Activated CD8-positive, alpha-beta memory T cell treated with anti-CD3 and anti-CD28 coated beads, Interleukin-2, amount 50 U/mL, for 4 hours (primary cell): Measurements from ENCODE around the gene TREML4.
A peak's percentile ranks its signal among the peaks of the same experiment; 100 is the strongest.

Source experiments
- DNase-seq: peaks from one replicate; pipeline ENCODE4 v3.0.0-alpha.2; 2020

The TREML4 gene

DNA sequence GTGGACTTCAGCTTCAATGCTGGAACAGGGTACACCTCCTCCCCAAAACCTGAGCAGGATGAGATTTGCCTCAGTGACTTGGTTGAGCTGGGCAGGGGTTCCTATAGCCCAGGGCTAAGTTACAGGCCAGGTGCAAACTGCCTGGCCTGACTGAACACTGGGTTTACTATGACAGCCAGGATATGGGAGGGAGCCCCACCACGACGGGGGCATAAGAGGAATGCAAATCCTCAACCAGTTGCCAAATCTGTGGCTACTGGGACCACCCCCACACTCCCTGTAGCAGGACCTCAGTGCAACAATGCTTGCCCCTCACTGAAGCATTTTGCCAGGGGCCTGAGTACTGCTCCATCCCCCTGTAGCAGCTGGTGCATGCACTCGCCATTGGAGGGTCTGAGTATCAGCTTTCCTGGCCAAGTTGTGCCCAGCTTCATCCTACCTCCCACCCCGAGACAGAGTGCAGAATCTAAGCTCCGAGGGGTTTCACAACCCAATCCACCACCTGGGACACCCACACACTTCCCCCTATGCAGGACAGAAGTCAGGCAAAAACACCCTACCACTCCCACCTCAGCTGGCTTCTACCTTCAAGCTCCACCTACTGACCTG, 27.6 kb downstream of the TREML4 start:
- no peak for DNase-seq

DNA sequence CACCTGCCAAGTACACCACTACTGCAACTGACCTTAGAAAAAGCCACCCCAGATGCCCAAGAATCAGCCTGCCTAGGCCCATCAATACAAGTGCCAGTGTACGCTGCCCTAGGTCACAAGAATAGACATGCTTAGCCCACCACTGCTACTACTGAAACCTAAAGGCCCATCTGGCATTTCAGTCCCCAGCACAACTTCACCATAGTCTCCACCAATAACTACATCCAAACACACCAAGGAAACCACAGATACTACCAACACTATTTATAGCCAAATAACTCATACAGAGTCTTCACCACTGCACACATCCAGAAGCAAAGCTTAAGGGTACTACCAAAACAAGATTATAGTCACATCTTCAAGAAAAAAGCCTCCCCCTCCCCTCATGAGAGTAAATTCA, 28.2 kb downstream of the TREML4 start:
- DNase-seq, result no peak

DNA sequence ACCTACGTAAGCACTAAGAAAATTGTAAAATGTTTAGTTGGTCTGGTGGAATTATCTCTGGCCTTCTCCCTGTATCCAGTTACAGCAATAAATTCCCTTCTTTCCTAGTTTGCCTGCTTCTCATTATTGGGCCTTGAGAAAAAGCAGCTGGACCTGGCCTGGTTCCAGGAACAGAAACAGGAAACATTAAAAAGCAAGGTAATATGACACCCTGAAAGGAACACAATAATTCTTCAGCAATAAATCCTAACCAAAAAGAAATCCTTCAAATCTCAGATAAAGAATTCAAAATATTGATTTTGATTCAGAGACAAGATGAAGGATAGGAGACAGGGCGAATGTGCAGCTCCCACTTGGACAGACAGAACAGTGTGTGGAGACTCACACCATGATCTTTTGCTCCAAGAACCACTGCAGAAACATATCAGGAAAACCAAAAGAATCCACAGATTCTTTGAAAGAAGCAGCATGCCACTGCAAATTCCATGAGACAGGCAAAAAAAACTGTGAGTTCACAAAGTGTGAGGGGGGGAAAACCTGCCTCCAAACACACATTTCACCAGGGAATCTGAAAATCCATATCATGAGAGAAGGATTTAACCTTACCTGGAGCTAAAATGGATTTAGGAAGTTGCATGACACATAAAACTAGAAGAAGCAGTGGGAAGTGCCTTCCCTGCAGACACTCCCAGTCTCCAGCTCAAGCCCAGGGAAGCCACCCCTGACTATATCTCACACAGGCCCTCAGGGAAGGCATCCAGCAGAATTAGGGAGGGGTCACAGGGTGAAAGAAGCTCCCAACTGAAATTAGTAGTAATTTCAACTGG, 29.4 kb downstream of the TREML4 start:
- DNase-seq, result no peak

DNA sequence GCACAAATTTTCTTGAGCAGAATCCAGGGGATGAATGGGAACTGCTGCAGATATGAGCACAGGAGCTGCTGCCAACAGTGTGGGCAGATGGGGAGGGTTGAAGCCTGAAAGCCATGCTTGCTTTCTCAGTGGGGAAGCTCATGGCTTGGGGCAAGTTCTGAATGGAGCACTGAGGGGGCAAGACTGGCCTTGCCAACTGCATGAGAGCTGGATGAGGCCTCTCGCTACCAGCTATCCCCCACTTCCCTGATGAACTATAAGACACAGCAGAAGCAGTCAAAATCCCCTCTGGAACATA, 30.0 kb downstream of the TREML4 start:
- DNase-seq, result no peak

DNA sequence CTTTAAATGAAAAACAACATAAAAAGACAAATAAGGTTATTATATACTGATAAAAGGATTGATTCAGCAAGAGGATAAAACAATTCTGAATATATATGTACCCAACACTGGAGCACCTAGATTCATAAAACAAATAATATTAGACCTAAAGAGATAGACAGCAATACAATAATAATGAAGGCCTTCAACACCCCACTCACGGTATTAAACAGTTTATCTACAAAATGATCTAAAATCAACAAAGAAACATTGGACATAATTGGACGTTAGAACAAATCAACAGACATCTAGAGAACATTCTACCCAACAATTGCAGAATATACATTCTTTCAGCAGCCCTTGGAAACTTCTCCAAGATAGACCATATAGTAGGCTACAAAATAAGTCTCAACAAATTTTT, 34.3 kb downstream of the TREML4 start:
- DNase-seq, result no peak

DNA sequence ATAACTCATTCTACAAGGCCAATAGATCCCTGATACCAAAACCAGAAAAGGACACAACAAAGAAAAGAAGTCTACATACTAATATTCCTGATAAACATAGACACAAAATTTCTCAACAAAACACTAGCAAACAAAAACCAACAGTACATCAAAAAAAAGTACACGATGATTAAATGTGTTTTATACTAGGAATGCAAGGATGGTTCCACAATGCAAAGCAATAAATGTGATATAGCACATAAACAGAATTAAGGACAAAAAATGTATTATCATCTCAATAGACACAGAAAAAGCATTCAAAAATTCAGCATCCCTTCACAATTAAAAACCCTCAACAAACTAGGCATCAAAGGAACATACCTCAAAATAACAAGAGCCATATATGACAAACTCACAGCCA, 35.1 kb downstream of the TREML4 start:
- DNase-seq, result no peak

DNA sequence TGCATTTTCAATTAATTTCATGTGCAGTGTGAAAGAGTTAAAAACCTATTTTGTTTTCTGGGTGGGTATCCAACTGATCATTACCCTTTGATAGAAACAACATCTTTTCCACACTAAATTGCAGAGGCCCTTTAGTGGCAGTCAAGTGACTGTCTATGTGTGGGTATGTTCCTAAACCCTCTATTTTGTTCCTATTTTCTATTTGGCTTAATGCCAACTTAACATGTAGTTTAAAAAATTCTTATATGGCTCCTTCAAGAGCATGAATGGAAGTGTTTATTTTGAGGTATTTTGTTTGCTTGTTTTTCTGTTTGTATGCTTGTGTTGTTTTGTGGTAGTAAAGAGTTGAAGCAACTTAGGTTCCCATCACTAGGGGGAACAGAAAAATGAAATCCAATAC, 38.4 kb downstream of the TREML4 start:
- DNase-seq, result no peak

DNA sequence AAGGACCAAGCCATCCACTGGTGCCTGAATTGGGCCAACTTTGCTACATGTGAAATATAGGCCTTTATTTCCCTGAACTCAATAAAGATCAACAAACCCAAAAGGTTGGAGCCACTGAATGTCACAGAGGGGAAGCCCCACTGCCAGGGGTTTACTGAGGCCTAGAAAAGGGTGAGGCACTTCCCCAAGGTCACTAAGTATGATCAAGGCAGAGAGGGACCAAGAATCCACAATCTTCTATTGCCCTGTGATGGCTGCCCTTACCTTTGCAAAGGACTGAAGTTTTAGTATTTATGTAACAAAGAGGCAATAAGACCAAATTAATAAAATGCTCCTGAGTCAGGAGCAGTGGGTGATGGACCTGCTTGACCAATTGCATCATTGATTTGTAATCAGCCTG, 40.3 kb downstream of the TREML4 start:
- DNase-seq, result no peak

DNA sequence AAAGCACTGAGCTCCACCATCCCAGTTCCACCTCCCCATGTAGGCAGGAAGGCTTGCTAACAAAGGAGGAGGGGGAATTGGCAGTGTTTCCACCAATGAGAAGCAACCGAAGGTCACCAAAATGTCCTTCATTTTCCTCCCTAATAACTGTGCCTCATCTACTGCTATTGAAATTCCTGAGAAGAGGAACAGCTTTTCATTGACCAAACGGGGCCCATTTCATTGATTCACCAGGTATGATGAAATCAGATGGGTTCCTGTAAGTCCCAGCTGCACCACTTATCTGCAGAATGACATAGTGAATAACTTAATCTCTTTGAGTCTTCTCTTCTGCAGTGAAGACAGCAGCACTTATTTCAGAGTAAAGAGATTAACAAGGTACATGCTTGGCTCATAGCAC, 41.0 kb downstream of the TREML4 start:
- no peak for DNase-seq

DNA sequence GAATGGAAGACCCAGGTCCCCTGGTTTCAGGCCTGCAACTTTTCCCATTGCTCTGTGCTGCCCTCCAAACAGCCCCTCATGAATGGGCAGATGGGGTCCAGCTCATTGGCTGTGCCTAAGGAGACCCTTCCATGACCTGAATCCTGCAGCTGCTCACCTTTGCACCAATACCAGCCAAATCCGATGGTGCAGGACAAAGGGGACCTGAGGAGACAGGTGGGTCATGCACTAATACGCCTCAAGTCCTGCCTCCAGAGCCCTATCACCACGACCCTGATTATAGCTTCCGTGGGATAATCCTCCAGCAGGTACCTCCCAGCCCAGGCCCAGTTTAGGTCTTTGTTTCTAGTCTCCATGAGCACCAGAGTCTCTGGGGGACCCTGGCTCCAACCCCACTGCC, 41.6 kb downstream of the TREML4 start:
- DNase-seq, result no peak

DNA sequence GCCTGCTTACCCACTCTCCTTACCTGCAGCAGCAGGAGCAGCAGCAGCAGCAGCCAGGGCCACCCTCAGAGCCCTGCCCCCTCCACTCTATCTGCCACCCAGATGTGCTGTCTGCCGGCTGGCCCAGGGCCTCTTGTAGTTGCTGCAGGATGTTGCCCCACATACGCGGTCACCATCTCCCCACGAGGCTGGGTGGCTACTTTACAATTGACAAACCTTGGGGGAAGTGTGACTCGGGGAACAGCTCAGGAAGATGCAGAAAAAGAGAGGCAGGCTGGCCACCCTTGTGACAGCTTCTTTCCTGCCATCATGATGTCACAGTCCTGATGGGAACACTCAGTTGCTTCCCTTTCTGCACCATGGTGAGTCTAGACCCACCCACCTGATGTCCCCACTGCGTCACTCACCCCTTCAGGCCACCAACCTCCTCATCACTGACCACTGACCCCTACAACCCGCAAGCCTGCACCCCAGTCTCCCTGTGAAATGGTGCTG, 43.8 kb downstream of the TREML4 start:
- no peak for DNase-seq

DNA sequence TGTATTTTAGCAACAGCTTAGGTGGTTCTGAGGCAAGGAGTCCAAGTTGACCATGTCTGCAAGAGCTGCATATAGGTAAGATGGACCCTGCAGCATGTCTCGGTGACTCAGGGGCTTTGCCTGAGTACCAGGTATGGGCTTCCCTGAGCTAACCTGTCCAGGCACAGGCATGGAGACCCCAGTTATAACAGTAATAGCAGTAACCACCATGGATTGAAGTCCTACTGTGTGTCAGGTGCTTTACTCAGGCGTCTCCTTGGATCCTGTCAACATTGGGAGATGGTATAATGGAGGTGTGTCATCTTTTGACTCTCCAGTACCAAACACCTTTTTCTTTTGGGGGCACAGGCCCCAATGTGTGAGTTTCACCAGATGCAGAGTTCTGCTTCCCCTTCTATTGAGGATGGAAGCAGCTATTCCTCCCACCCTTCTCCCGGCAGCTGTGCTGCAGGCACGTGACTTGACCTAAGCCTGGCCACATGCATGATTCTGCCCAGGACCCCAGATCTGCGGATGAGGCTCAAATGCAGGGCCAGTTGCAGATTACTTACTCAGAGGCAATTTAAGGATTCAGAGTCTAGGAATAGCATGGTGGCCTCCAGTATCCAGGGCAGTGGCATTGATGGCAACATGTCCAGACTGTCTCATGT, 44.6 kb downstream of the TREML4 start:
- no peak for DNase-seq

DNA sequence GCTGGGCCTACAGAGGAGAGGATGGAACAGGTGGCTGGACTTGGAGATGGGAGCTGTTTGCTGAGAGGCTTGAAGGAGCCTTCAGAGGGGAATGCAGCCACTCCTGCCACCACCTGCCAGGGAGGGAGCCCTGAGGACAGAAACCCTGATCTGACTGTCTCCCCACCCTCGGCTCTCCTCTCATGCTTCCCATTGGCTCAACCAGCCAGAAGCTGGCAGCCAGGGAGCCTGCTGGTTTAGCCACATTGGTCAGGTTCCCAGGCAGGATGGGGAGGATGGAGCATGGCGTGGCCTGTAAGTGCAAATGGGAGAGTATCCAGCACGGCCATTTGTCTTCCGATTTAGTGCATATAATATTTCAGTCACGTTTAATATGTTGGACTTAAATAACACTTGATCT, 45.6 kb downstream of the TREML4 start:
- no peak for DNase-seq

DNA sequence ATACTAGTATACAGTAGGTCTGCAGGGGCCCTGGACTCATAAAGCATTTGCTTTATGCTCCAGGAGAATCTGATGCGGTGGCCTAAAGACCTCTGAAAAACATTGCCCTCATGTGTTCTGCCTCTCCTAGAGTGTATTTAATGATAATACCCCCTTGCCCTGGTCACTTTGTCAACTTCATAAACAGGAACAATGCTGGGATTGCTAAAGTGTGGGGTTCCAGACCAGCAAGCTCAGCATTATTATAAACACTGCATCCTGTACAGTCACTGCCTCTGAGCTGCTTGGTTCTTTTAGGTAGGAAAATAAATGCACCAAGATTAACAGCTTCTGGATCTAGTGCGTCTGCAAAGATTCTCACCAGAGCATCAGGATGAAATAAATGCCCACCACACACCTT, 46.1 kb downstream of the TREML4 start:
- DNase-seq, result no peak

DNA sequence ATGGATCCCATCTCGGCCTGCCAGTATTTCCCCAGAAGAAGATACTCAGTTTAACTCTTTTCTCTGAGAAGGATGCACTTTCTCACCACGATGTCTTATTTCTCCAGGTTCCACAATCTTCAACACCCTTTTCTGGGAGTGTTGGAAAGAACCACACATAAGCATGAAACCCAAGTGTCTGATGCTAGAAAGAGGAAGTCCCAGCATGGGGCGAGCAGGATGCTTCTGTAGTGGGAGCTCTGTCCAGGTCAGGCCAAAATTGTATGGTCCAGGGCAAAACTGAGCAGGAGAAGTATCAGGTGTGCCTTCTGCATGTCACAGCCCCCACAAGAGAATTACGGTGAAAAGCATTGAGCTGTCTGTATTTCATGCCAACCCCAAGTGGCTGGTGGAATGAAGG, 47.3 kb downstream of the TREML4 start:
- no peak for DNase-seq

DNA sequence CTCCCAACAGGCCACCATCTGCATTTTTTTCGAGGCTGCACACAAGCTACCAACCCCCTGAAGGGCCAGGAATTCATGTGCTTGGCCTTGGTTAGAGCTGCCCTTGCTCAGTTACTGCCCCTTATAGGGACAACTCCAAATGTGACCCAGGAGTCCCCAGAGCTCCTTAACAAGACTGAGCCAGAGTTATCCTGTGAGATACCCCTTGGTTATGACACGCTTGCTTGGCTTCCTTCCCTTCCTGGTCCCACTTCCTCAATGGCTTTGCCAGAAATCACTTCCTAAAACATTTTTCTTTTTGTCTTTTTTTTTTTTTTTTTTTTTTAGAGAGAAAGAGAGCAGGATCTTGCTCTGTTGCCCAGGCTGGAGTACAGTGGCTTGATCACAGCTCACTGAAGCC, 49.5 kb downstream of the TREML4 start:
- DNase-seq, result no peak

DNA sequence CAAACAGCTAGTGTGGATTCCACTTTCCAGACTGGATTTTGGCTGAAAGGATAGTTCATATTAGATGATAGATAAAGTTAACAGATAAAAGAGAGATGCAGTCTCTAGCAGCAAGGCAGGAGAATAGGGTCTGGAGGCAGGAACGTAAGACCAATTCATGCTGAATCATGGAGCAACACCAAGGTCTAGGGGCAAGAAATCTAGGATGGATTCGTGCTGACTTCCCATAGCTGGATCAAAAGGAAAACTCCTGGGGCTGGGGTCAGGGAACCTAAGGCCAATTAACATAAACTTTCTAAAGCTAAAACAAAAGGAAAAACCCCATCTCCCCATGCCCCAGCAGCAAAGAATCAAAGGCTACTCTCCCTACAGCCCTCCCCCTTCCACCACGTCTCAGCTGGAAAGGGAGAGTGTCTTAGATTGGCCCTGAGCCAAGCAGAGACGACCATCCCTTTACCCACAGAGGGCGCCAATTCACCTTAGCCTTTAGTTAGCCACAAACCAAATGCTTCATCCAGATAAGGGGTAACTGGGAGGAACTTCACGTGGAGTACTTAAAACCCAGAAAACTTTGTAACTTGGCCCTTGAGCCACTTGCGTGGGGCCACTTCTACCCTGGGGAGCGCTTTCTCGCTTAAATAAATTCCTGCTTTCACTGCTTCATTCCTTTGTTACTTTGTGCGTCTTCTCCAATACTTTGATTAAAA, 50.7 kb downstream of the TREML4 start:
- DNase-seq, result peak; percentile 66

DNA sequence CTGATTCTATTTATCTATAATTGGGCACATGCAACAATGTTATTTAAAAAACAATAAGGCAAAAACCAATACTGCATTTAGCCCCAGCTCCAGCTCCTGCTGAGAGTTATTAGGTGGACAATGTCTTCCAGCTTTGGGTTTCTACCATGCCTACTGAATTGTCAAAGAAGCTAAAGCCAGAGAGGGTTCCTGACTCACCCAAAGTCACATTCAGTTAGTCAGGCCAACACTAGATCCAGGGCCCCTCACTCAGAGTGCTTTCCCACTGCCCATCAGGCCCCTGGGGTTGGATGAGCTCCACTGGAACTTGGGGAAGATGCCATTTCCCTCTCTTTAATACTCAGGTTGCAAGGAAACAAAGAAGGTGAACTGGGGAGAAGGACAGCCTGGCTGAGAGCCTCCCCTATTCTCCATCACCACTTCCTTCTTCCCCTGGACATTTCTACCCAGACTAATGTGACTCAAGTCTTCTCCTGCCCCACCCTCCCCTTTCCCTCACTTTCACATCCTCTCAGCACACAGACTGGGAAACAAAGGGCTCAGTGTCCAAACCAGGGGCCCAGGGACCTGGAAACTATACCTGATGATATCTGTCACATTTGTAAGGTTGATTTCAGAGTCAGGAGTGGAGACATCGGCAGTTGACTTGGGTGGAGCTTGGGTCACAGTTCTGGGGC, 52.4 kb downstream of the TREML4 start:
- no peak for DNase-seq

DNA sequence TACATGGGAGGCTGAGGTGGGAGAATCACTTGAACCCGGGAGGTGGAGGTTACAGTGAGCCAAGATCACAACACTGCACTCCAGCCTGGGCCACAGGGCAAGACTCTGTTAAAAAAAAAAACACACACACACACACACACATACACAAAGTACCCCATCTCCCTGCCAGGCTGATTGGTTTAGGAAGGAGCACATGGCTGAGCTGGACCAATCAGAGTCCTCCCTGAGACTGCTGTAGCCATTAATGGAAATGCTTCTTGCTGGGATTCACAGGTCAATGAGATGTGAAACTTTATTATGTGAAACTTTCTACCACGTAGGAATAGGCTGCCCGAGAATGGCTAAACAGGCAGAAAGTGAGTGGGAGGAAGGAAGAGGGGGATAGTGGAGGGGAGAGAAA, 55.5 kb downstream of the TREML4 start:
- no peak for DNase-seq

DNA sequence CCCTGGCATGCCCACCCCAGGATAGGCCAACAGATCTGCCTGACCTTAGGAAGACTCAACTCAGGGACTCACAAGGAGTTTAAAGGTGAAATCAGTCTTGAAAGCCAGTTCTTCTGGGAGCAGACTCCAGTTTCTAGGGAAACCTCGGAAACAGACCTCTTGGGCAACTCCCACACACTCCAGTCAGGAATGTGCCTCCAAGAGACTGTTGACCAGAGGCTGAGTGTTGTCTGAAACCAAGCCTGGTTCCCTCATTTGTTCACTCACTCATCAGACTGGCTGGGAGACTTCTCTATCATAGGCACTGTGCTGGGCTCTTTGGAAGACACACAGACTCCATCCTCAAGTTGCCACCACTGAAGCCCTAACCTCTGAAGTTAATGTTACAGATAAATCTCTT, 56.6 kb downstream of the TREML4 start:
- DNase-seq, result no peak

DNA sequence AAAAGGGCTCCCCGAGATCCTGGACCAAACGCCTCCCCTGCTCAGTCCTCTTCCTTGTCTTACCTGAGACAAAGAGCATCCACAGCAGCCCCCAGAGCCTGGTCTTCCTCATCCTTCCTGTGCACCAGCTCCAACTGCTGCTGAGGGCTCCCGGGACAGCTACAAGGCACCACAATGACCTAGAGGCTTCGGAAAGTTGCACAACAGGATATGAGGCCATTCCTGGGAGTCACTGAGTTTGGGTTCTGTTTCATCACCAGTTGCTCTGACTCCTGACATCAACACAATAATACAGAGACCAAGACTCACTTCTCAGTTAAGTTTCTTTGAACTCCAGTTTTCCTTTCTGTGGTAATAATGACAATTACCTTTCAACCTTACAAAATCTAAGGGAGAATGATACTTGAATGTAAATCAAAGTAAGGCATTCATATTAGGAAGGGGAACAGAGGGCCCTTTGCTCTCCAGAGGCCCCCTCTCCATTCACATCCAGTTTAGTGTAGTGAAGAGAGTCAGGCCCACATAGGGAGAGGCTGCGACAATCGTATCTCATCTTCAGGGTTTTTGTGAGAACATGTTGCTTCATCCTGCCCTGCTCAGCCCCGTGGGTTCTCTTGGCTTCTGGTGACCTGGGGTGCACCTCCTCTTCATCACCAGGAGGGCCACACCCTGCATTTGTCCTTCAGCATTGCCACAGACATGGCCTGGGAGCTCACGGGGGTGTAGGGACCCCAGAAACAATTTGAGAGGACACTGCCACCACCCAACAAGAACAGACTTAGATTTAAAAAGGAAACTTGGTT, 58.6 kb downstream of the TREML4 start, which contains the start of gene TREM1:
Gene TREM1 (minus strand): TSS at position 139 of the 803 bp plus-strand sequence. CDS start 27 bp downstream, at position 112.
- no peak for DNase-seq
